ENCODE data around the gene LSAMP.

DNA sequence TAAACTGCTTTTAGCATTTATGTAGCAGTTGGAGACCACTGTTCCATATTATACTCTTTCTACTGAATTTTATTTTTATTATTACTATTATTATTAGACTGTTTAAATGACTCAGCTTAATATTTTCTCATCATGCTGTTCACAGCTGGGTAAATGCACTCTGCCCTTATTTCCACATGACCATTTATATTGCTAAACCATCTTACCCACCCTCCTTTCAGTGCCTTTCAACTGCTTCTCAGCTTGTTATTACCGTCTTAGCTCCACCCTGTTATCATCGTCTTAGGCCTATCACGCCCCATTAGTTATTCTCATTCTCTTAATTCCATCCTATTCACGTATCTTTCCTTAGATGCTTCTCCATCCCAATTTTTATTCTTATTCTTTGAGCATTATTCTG lies 609.3 kb downstream of the LSAMP start:
- no peak for TF ChIP-seq POLR2A (IDR thresholded peaks at IDR 0.05; ENCODE audit: low read depth, low read length)
- TF ChIP-seq POLR2AphosphoS5 (IDR thresholded peaks at IDR 0.05; ENCODE audit: low read depth, low read length) = no peak
- no peak for TF ChIP-seq TAF1 (IDR thresholded peaks at IDR 0.05; ENCODE audit: low read depth, low read length)

Measured in GM12891 (cell line).